Middle frontal gyrus (tissue), 1 donor: Measurements from ENCODE around the gene TEDC2.

Experiments
- DNase-seq: peaks from one replicate; pipeline ENCODE4 v3.0.0-alpha.2; 2015; ENCODE audit warnings: low spot score; ENCODE audit errors: extremely low spot score

The TEDC2 gene

DNA sequence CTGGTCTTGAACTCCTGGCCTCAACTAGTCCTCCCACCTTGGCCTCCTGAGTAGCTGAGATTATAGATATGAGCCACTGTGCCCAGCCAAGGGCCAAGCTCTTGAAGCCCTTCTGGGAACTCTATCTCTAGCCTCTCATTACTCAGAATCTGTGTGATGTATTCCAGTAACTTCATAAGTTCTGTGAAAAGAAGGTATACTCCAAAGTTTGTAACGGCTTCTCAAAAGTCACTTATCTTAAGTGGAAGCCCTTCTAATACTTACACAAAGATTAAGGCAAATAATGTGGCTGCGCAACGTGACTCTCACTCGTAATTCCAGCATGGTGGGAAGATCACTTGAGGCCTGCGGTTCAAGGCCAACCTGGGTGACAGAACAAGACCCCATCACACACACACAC lies 34.7 kb downstream of the TEDC2 start:
- no peak for DNase-seq

DNA sequence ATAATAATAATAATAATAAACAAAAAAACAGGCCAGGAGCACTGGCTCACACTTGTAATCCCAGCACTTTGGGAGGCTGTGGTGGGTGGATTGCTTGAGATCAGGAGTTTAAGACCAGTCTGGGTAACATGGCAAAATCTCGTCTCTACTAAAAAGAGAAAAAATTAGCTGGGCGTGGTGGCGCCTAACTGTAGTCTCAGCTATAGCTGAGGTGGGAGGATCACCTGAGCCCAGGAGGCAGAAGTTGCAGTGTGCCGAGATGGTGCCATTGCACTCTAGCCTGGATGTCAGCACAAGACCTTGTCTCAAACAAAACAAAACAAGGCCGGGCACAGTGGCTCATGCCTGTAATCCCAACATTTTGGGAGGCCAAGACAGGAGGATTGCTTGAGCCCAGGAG lies 35.1 kb downstream of the TEDC2 start:
- no peak for DNase-seq

- DNase-seq: no peak
Observed at GRCh38 chr16:2496223-2497115, 36.6 kb downstream of the TEDC2 start.

GRCh38 chr16:2497116-2497630 lies 37.3 kb downstream of the TEDC2 start:
- DNase-seq: no peak

DNA sequence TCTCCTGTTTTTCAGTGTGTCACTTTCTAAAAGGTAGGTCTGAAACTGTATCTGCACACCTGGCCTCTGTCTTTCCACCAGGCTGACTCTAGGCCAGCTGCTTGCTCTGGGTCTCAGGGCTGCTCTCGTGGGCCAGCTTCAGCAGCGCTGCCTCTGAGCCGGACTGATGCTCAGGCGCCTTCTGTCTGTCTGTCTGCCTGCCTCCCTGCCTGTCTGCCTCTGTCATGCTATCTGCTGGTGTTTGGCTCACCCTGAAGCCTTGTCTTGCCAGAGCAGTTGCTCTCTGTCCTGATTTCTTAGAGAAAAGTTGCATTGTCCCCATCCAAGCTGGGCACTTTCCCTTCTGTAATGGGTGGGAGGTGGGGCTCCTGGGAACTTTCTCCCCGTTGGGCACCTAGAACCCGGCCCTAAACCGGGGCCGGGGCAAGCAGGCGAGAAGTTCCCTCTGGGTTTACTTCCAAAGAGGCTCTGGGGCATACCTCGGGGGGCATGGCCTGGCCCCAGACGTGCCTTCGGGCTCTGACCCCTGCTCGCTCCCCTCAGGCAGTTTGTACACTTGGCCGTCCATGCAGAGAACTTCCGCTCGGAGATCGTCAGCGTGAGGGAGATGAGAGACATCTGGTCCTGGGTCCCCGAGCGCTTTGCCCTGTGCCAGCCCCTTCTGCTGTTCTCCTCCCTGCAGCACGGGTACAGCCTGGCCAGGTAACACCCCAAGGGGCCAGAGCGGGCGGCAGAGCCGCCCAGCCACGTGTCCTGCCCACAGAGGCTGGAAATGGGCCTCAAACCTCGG lies 38.0 kb downstream of the TEDC2 start:
- DNase-seq: no peak

DNA sequence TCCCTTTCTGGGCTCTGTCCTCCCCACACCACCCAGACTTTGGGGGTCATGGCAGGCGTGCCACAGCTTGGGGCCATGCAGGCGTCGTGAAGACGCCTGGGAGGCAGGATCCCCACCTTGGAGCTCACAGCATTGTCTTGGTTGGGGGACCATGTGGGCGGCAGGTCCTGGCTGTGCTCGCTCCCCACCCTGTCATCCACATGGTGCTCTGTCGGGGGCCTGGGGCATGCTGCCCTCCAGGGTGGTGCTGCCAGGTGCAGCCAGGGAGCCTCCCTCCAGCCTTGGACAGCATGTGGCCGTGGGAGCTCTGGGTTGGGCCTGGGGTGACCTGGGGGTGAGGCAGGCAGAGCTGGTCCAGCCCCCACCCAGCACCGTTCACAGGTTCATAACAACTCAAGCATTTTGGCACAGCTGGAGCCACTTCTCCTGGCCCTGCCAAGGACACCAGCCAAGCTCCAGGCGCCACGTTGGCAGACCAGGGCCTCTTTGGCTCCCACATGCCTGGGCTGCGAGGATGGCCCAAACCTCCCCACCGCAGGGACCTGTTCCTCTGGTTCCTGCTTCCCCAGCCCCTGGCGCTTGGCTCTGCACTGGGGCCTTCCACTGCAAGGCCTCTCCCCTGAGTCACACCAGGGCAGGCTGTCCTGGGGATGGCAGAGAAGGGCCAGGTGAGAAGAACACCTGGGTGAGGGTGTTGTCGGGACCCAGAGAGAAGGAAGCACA lies 38.8 kb downstream of the TEDC2 start:
- DNase-seq: no peak

GRCh38 chr16:2499454-2499853 lies 39.5 kb downstream of the TEDC2 start:
- DNase-seq: no peak

- DNase-seq: no peak
Observed at GRCh38 chr16:2499890-2500429, 40.1 kb downstream of the TEDC2 start.

GRCh38 chr16:2500430-2500917 lies 40.6 kb downstream of the TEDC2 start:
- no peak for DNase-seq

- DNase-seq: peak; percentile 63
Observed at GRCh38 chr16:2500918-2501750, 41.2 kb downstream of the TEDC2 start.

- DNase-seq: no peak
Observed at GRCh38 chr16:2501946-2502895, 42.3 kb downstream of the TEDC2 start.

GRCh38 chr16:2505695-2506094 lies 45.8 kb downstream of the TEDC2 start:
- no peak for DNase-seq

- no peak for DNase-seq
Observed at GRCh38 chr16:2507052-2507659, 47.2 kb downstream of the TEDC2 start.

- no peak for DNase-seq
Observed at GRCh38 chr16:2507665-2508064, 47.8 kb downstream of the TEDC2 start.

GRCh38 chr16:2508722-2509400 lies 49.0 kb downstream of the TEDC2 start:
- no peak for DNase-seq

DNA sequence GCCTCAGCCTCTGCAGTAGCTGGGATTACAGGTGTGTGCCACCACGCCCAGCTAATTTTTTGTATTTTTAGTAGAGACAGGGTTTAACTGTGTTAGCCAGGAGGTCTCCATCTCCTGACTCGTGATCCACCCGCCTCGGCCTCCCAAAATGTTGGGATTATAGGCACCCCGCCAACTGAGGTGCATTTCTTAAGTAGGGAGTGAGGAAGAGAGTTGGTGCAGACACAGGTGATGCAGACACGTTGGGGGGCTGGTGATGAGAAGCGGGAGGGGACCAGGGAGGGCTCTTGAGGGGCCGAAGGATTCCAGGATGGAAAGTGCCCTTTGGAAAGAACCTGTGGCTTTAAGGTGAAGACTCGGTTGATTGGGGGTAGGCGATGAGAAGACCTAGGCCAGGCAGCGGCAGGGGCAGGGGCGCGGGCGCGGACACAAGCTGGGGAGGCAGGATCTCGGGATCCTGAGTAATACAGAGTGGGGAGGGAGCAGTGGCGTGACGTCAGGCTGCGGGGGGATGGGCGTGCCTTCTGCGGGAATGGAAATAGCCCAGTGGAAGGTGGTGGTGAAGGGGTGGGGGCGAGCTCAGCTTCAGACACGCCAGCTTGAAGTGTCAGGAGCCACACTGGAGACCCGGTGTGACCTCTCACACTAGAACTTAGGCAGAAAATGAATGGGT lies 51.4 kb downstream of the TEDC2 start:
- DNase-seq: peak; percentile 32

- no peak for DNase-seq
Observed at GRCh38 chr16:2511996-2512734, 52.3 kb downstream of the TEDC2 start.
